GM13977 (cell line): Measurements from ENCODE around the gene BAHD1.

ENCODE experiments used
- DNase-seq: peaks from one replicate; pipeline ENCODE4 v3.0.0; 2012; ENCODE audit warnings: low spot score
- CTCF ChIP-seq: IDR thresholded peaks from 2 replicates; pipeline ENCODE4 v1.5.1; 2012; ENCODE audit warnings: mild to moderate bottlenecking, control low read depth; ENCODE audit not compliant: insufficient read depth; ENCODE audit errors: extremely low read depth, missing control alignments
- in situ Hi-C: fragments of 300-500 bp; cut with MboI; formaldehyde crosslinking; loops from one replicate; pipeline ENCODE4 v1.12.0; 2022; ENCODE audit warnings: low sequenced_read_pairs, low pct_unique_long_range_greater_than_20kb, mixed read lengths, inconsistent platforms; ENCODE audit not compliant: unreplicated experiment

BAHD1 gene

DNA sequence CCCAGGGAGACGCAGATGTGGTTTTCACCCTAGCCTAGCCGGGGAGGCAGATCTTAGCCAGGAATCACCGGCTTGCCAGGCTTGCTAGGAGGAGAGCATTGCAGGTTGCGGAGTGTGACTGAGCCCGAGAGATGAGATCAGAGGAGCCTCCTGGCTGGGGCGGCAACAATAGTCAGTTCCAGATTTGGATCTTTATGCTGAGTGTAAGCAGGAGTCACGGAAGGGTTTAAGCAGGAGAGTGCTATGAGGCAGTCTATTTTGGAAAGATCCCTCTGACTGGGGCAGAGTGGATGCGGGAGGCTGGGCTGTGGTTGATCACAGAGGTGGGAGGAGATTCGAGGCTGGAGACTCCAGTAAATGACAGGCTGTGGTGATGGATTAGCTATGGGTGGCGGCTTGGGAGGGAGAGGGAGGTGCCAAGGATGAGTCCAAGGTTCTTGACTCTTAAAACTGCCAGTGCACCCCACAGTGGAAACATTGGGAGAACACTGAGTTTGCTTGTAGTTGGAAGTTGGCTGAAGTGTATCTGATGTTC lies 10.4 kb upstream of the BAHD1 start:
- TF ChIP-seq CTCF: no peak
- no peak for DNase-seq
- in situ Hi-C loops: no loop called here

GRCh38 chr15:40435023-40435709 lies 5.6 kb upstream of the BAHD1 start:
- DNase-seq: no peak
- in situ Hi-C loops: no loop called here

DNA sequence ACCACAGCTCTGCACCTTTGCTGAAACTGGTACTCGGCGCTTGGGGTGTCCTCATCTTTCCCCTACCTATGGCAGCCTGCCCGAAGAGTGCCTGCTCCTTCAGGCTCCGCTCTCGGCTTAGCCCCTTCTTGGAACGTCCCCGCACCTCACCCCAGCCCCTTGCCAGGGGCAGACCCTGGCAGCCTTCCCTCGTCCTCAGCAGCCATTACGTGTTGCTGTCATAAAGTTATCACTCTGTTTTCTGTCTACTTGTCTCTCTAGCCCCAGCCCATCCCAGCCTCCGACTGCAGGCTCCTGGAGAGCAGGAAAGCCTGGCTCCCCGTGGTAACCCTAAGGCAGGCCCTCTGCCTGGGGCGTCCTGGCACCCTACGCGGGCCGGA lies 5.1 kb upstream of the BAHD1 start:
- DNase-seq: no peak
- no peak for TF ChIP-seq CTCF
- in situ Hi-C loops: no loop called here

More at GRCh38 chr15:40435023-40435709, 5.6 kb upstream of the BAHD1 start:
- no peak for TF ChIP-seq CTCF

DNA sequence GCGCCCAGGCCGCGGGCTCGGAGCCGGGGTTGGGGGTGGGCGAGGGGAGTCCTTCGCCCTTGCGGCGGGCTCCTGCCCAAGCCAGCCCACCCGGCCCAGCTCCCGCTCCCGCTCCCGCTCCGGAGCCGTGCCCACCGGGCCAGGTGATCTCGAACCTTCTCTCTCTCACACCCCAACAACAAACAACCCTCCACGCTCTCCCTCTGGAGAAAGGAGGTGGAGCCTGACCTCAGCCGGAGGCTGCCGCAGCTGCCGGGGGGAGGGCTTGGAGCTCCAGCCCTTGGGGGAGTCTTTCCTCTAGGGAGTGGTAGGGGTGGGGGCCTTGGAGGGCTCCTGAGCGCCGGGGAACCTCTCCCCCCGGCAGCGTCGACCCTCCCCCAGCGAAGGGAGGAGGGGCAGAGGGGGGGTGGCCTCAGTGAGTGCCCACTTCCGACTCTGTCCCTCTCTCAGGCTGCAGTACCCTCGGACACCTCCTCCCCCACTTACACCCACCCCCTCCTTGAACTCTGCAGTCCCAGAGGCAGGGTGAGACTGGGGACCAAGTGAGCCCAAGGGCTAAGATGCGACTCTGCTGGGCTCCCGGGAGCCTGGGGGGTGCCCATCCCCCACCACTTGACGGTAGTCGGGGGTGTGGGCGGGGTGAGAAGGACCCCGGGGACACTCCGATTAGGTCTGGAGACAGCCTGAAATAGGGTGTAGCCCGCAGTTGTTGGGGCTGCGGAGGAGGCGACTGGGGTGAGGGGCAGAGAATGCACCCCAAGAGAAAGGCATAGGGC lies 4.4 kb upstream of the BAHD1 start:
- in situ Hi-C loops: no loop called here
- no peak for TF ChIP-seq CTCF
- DNase-seq: peak; percentile 43

DNA sequence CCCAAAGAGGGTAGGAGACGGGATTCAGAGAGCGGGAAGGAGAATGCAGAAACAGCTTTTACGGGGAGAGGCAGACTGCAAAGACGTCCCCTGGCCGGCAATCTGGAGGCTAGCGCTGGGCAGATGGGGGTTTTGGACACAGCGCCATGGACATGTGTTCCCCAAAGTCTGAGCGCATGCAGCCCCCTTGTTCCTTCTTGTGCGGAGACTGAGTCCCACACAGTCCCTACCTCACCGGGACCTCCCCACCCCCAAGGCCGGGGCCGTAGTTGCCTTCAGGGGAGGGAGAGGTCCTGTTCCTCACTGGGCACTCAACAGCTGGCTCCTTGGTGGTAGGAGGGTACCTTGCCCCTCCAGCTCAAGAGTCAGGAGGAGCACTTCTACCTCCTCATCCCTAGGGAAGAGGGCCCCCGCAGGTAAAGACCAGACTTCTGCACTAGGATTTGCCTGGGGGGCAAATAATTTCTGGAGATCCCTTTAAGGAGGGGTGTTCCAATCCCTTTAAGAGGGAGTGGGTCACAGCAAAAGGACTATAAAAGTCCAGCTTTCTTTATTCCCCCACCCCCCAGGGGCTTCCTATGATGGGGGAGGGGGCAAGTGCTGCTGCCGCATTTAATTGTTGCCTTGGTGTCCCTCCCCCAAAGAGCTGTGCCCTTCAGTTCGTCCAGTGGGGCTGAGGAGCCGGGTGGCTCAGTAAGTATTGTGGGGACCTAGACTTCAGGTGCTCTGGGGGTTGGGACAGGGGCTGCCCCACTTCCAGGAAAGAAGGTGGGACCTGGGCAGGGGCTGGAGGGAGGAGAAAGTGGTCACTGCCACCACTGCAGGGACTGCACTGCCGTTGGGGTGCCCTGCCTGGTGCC lies 3.6 kb upstream of the BAHD1 start:
- DNase-seq: no peak
- in situ Hi-C loops: no loop called here
- TF ChIP-seq CTCF: no peak
